HCT116 (cell line): ENCODE results near the gene ESR2. TPM values are rescaled to one million over a fixed set of nuclear protein-coding genes. Genes with fewer than 3 reads are reported as not detected.
A peak's percentile ranks its signal among the peaks of the same experiment; 100 is the strongest.
"Not testable (repeated sequence)": the region's sequence is repeated elsewhere in the genome, so short reads cannot be mapped to it uniquely, and the experiment has no call there.

ENCODE experiments used
- ATAC-seq: fragments of 200-7000 bp; cut with Tn5 transposase; 2 replicates; pipeline ENCODE4 v1.9.1; 2020; ENCODE audit warnings: mild to moderate bottlenecking, moderate library complexity
- BruUV-seq: library from RNA; stranded (reverse); fragments of 400-500 nt; replicated peaks from 2 replicates; lab custom pipeline; 2021; lab: Mats Ljungman, UMichigan
- CTCF ChIA-PET: fragments of 300-600 bp; sonication (Branson Sonifier 250); formaldehyde crosslinking; loops from one replicate; lab custom pipeline; 2021; ENCODE audit warnings: antibody characterized with exemption; lab: Charles Lee
- POLR2A ChIA-PET: fragments of 300-600, 350-600 bp; sonication (Branson Sonifier 250); formaldehyde crosslinking; loops from one replicate; lab custom pipeline; 2021; ENCODE audit warnings: antibody characterized with exemption; lab: Charles Lee
- RAD21 ChIA-PET, 2 experiments: fragments of 300-600 bp; sonication (Branson Sonifier 250); formaldehyde crosslinking; loops; one replicate each; lab custom pipeline; 2023; ENCODE audit warnings: low total read pairs in 2 of 2; ENCODE audit not compliant: uncharacterized antibody in 2 of 2, unreplicated experiment in 2 of 2, low non-redundant PET in 1 of 2; lab: Charles Lee
- DNase-seq: peaks from one replicate; pipeline ENCODE4 v3.0.0-alpha.2; 2010; ENCODE audit warnings: low read depth, low spot score
- H2AFZ ChIP-seq: fragments of 200-600 bp; shearing (Covaris generic), sonication (generic); 2 replicates; pipeline ENCODE4 v1.6.1; 2017; ENCODE audit warnings: low read depth, mixed run types, mixed read lengths, antibody characterized with exemption, low read length; ENCODE audit not compliant: poor library complexity, severe bottlenecking
- H3K27ac ChIP-seq: 2 replicates; pipeline ENCODE4 v1.5.1; 2012; ENCODE audit warnings: low read depth, low read length
- H3K27me3 ChIP-seq: fragments of 200-600 bp; sonication (generic); 2 replicates; pipeline ENCODE4 v1.6.1; 2016; ENCODE audit warnings: mixed run types, low read length, mixed read lengths; ENCODE audit not compliant: insufficient read depth
- H3K36me3 ChIP-seq, 2 experiments: fragments of 200-500 bp in 1 of 2; fragments of 200-600 bp in 1 of 2; sonication (Bioruptor generic) in 1 of 2; sonication (generic) in 1 of 2; 2 replicates each; pipeline versions ENCODE4 v1.5.1 to v1.6.1; 2014 to 2016; ENCODE audit warnings: low read length in 2 of 2, inconsistent platforms in 1 of 2, mixed read lengths in 1 of 2, mixed run types in 1 of 2; ENCODE audit not compliant: insufficient read depth in 2 of 2, control insufficient read depth in 1 of 2
- H3K4me1 ChIP-seq, 2 experiments: fragments of 200-600 bp in 1 of 2; sonication (generic) in 1 of 2; 2 replicates each; pipeline versions ENCODE4 v1.5.1 to v1.6.1; 2012 to 2017; ENCODE audit warnings: low read length in 2 of 2, inconsistent platforms in 1 of 2, mild to moderate bottlenecking in 1 of 2, mixed read lengths in 1 of 2, mixed run types in 1 of 2, moderate library complexity in 1 of 2; ENCODE audit not compliant: insufficient read depth in 2 of 2, control insufficient read depth in 1 of 2
- H3K4me2 ChIP-seq: fragments of 200-600 bp; sonication (generic); 2 replicates; pipeline ENCODE4 v1.6.1; 2017; ENCODE audit warnings: mixed run types, low read length, mixed read lengths
- H3K4me3 ChIP-seq, 2 experiments: fragments of 200-600 bp in 1 of 2; sonication (generic) in 1 of 2; replicated peaks in 1 of 2; 2 replicates each; pipeline ENCODE4 v1.5.1; 2011 to 2016; ENCODE audit warnings: low read length in 2 of 2, control low read depth in 1 of 2, low read depth in 1 of 2, mild to moderate bottlenecking in 1 of 2, mixed read lengths in 1 of 2, mixed run types in 1 of 2
- H3K79me2 ChIP-seq: fragments of 200-600 bp; sonication (generic); 2 replicates; pipeline ENCODE4 v1.6.1; 2017; ENCODE audit warnings: mild to moderate bottlenecking, mixed run types, low read length, moderate library complexity, mixed read lengths; ENCODE audit not compliant: insufficient read depth
- H3K9ac ChIP-seq: fragments of 200-600 bp; sonication (generic); 2 replicates; pipeline ENCODE4 v1.6.1; 2016; ENCODE audit warnings: low read length, mixed read lengths
- H3K9me2 ChIP-seq: fragments of 200-600 bp; sonication (generic), shearing (Covaris generic); 2 replicates; pipeline ENCODE4 v1.6.1; 2017; ENCODE audit warnings: mixed run types, mild to moderate bottlenecking, moderate library complexity; ENCODE audit not compliant: insufficient read depth
- H3K9me3 ChIP-seq, 2 experiments: fragments of 200-500 bp in 1 of 2; fragments of 200-600 bp in 1 of 2; sonication (Bioruptor generic) in 1 of 2; sonication (generic) in 1 of 2; 2 replicates each; pipeline ENCODE4 v1.6.1; 2014 to 2017; ENCODE audit warnings: low read length in 2 of 2, mixed read lengths in 2 of 2, inconsistent platforms in 1 of 2, low read depth in 1 of 2, mild to moderate bottlenecking in 1 of 2, mixed run types in 1 of 2, moderate library complexity in 1 of 2; ENCODE audit not compliant: control insufficient read depth in 1 of 2, insufficient read depth in 1 of 2
- H4K20me1 ChIP-seq: fragments of 200-600 bp; sonication (generic), shearing (Covaris generic); 2 replicates; pipeline ENCODE4 v1.6.1; 2017; ENCODE audit warnings: mixed run types, mild to moderate bottlenecking, moderate library complexity; ENCODE audit not compliant: insufficient read depth
- CBX3 ChIP-seq: IDR thresholded peaks from 2 replicates; pipeline ENCODE4 v1.6.1; 2012; ENCODE audit warnings: low read depth
- EZH2phosphoT487 ChIP-seq: fragments of 200-600 bp; IDR thresholded peaks from 2 replicates; pipeline ENCODE4 v1.6.1; 2018; ENCODE audit warnings: antibody characterized with exemption, borderline replicate concordance
- FOSL1 ChIP-seq: IDR thresholded peaks from 2 replicates; pipeline ENCODE4 v1.6.1; 2012; ENCODE audit warnings: low read depth
- REST ChIP-seq: IDR thresholded peaks from 2 replicates; pipeline ENCODE4 v1.6.1; 2012; ENCODE audit warnings: low read depth
- SIN3A ChIP-seq: IDR thresholded peaks from 2 replicates; pipeline ENCODE4 v1.6.1; 2012; ENCODE audit warnings: low read depth
- intact Hi-C: fragments of 100-400 bp; cut with micrococcal nuclease; formaldehyde crosslinking; loops from 2 replicates; pipeline ENCODE4 v1.10.0; 2022
- total RNA-seq: library from RNA; stranded (reverse); gene quantifications from one replicate; pipeline ENCODE4 v1.2.1, GENCODE V29; 2021; ENCODE audit not compliant: unreplicated experiment

ESR2 gene
- total RNA-seq, 1 experiment from 2014 or later, result 0.32 TPM

- ATAC-seq, result peak; percentile 53; the same call in 1 of the 2 replicates
- ChIA-PET CTCF (no interaction called here), POLR2A (no interaction called here), RAD21 (no interaction called here)
- no peak for DNase-seq
- Histone ChIP-seq H3K27ac (no peak overlapping the region; the same call in 1 of the 2 replicates), H3K79me2 (no peaks in the 10 kb centered on the region), H3K9me3 (no peaks in the 10 kb centered on the region), H3K4me3 (no peak overlapping the region), H3K4me2 (peak overlapping the region; percentile 23), H3K36me3 (no peaks in the 10 kb centered on the region), H3K9me2 (no peaks in the 10 kb centered on the region), H2AFZ (peak overlapping the region; percentile 67), H3K9ac (no peak overlapping the region), H4K20me1 (no peaks in the 10 kb centered on the region), H3K27me3 (no peaks in the 10 kb centered on the region), H3K4me1 (peaks cover 9 to 10% of the 10 kb centered on the region in 2 experiments)
- intact Hi-C loops, result no loop called here
- peak; percentile 41 for TF ChIP-seq FOSL1
- TF ChIP-seq CBX3, result no peak
- BruUV-seq, result no TSS peak
Observed at GRCh38 chr14:64324895-64325294, 30.7 kb upstream of the ESR2 start.

- ATAC-seq, result no peak
- no TSS peak for BruUV-seq
- no peak overlapping the region for H3K27ac ChIP-seq
- DNase-seq, result no peak
- ChIA-PET POLR2A (no interaction called here), CTCF (no interaction called here), RAD21 (no interaction called here)
- H2AFZ ChIP-seq, result peak overlapping the region; percentile 67
- no peaks in the 10 kb centered on the region for H3K36me3 ChIP-seq
- H3K79me2 ChIP-seq, result no peaks in the 10 kb centered on the region
- TF ChIP-seq SIN3A, result no peak
- TF ChIP-seq REST, result no peak
- no peak for TF ChIP-seq CBX3
- TF ChIP-seq EZH2phosphoT487, result no peak
- H3K4me1 ChIP-seq, result peaks cover 9 to 10% of the 10 kb centered on the region in 2 experiments
- no peaks in the 10 kb centered on the region for H3K27me3 ChIP-seq
- no peaks in the 10 kb centered on the region for H3K9me3 ChIP-seq
- H3K9me2 ChIP-seq, result no peaks in the 10 kb centered on the region
- no peak overlapping the region for H3K9ac ChIP-seq
- H3K4me2 ChIP-seq, result peak overlapping the region; percentile 23; the same call in 1 of the 2 replicates
- intact Hi-C loops, result no loop called here
- no peaks in the 10 kb centered on the region for H4K20me1 ChIP-seq
- no peak overlapping the region for H3K4me3 ChIP-seq
Observed at GRCh38 chr14:64324461-64324860, 30.3 kb upstream of the ESR2 start.

- H3K27me3 ChIP-seq, H3K9me3 ChIP-seq, H3K4me2 ChIP-seq, ATAC-seq, H3K9ac ChIP-seq, CTCF ChIA-PET, H4K20me1 ChIP-seq, H3K36me3 ChIP-seq, H2AFZ ChIP-seq, intact Hi-C loops, POLR2A ChIA-PET, H3K79me2 ChIP-seq, H3K27ac ChIP-seq, DNase-seq, H3K9me2 ChIP-seq, RAD21 ChIA-PET, H3K4me3 ChIP-seq, BruUV-seq: not testable (repeated sequence)
- peaks cover 9 to 10% of the 10 kb centered on the region in 2 experiments for H3K4me1 ChIP-seq
Observed at GRCh38 chr14:64320362-64320761, 26.2 kb upstream of the ESR2 start.
